Mesenteric fat pad (tissue), 1 donor: Measurements from ENCODE around the gene CHRNA4. TPM values are rescaled to one million over a fixed set of nuclear protein-coding genes. Genes with fewer than 3 reads are reported as not detected.

ENCODE experiments used
- DNase-seq: peaks from one replicate; pipeline ENCODE4 v3.0.0-alpha.2; 2020; ENCODE audit warnings: low spot score
- long read RNA-seq: library from polyadenylated mRNA; unstranded; transcript quantifications from one replicate; pipeline ENCODE4 v2.0.0, GENCODE V29; 2020
- total RNA-seq: library from RNA; stranded (reverse); fragmentation: NEBNext Ultra II Directional; extraction: Animal tissue kit (Norgen Biotek cat#: 25700); gene quantifications from one replicate; pipeline ENCODE4 v1.2.1, GENCODE V29; 2021
- donor health status: DM: yes; HTN: yes; CAD: no.

Gene CHRNA4
- total RNA-seq, result not detected
- long read RNA-seq, result 0 reads

DNA sequence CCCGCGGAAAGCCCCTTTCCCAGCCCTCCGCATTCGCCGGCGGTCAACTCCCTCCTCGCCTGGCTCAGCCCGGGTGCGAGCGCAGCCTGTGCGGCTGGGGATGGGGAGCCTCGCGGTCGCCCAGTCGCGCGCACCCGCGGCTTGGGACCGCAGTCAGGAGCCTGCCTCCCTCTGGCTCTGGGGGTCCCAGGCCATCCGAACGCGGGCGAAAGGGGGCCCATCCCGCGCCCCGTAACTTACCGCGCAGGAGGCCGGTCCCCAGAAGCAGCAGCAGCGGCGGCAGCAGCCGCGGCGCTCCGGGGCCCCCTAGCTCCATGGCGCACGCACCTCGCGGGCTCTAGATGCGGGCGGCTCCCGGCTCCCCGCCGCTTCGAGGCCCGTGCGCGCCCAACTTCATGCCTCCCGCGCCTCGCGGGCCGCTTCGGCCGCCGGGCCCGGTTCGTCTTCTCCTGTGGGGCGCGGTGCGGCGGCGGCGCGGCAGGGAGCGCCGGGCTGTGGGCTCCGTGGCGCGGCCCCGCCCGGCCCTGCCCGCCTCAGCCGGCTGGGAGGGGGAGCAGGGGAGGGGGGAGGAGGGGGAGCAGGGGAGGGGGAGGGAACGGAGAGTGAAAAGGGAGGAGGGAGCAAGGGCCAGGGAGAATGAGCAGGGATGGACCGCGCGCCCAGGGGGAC is at the start of gene CHRNA4:
Gene CHRNA4, minus strand, starts transcription at position 500 of the 669 bp plus-strand sequence. Its CDS starts 184 bp downstream, at position 316.
- no peak for DNase-seq

- DNase-seq, result no peak
Observed at GRCh38 chr20:63409834-63410435, 48.8 kb upstream of the CHRNA4 start.

GRCh38 chr20:63409066-63409833 is 48.1 kb upstream of the CHRNA4 start:
- DNase-seq, result no peak

GRCh38 chr20:63408684-63409046 is 47.5 kb upstream of the CHRNA4 start:
- DNase-seq, result no peak

- no peak for DNase-seq
Observed at GRCh38 chr20:63407928-63408683, 47.0 kb upstream of the CHRNA4 start.

DNA sequence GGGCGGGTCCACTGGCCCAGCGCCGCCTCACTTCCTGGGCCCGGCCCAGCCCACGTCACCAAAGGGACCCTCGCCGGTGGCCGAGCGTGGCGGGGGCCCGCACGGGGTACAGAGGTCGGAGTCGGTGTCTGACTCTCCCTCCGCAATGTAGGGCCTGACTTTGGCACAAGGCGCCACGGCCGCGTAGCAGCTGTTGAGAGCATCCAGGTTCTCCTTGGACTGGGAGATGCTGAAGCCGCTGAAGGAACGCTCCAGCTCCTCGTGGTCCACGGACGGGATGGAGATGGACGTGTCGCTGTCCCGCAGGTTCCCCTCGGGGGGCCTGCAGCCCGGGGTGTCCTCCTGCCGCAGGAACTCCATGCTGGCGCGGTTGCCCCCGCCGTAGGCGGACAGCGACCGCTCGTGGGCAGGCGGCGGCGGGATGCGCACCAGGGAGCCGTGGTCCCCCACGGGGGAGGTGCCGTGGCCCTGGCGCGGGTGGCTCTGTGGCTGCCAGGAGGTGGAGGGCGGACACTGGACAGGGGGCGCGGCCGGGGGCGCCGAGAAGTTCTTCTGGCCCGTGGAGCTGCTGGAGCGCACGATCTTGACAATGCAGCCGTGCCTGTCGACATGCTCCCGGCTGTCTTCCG is 45.6 kb upstream of the CHRNA4 start:
- DNase-seq, result no peak

DNA sequence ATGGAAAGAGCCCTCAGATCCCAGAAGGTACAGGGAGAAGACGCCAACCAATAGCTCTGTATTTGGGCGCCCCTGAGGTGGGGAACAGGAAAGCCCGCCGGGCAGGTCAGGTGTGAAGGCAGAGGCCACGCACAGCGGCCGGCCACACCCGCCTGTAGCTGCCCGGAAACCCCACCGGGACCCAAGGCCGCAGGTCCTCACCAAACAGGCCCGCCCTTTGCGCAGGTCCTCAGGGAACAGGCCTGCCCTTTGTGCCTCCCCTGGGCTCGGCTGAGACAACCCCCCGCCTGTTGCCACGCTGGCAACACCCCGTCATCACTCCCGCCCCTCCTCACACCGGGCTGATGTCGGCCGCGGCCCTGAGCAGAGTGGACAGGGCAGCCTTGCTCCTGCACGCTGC is 44.9 kb upstream of the CHRNA4 start:
- DNase-seq, result no peak

GRCh38 chr20:63405102-63405730 is 44.1 kb upstream of the CHRNA4 start:
- no peak for DNase-seq

- no peak for DNase-seq
Observed at GRCh38 chr20:63404129-63405085, 43.3 kb upstream of the CHRNA4 start.

GRCh38 chr20:63403403-63404105 is 42.4 kb upstream of the CHRNA4 start:
- DNase-seq, result no peak

DNA sequence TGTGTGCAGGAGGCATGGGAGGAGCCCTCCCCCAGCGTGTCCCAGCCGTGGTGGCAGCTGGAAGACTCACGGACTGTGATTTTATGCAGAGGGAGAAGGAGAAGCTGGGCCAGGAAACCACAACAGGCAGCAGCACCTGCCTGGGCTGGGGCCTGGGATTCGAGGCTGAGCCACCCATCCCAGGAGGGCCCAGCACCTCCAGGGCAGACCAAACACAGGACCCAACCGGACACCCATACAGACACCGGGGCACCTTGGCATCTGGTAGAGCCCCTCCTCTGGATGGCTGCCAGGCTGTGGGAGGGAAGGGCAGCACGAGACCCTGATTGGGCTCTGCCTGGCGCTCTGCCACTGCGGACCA is 41.7 kb upstream of the CHRNA4 start:
- no peak for DNase-seq

DNA sequence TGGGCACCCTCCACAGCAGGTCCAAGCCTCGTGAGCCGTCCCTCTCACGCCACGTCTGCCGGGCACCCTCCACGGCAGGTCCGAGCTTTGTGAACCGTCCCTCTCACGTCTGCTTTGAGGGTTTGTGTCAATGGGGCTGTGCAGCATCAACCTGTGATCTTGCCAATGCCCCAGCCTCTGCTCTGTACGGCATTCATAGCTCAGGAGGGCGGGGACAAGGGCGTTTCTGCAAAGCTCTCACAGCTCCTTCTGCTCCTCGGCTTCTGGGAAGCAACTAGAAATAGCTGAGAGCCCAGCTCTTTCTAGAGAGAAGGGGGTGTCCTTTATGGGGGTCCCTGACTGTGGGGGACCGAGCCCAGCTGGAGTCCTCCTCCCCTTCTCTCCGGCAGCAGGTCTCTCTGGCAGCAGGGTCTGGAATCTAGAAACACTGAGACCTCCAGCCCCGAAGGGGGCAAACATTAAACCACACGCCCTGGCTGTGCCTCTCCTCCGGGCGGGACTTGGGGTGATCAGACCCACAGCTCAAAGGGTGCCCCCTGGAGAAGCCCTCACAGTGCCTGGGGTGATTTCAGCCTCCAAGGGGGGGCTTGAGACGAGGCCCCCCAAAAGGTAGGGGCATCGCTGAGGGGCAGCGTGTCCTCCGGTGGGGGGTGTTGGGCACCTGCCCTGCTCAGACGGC is 41.2 kb upstream of the CHRNA4 start:
- DNase-seq, result no peak

DNA sequence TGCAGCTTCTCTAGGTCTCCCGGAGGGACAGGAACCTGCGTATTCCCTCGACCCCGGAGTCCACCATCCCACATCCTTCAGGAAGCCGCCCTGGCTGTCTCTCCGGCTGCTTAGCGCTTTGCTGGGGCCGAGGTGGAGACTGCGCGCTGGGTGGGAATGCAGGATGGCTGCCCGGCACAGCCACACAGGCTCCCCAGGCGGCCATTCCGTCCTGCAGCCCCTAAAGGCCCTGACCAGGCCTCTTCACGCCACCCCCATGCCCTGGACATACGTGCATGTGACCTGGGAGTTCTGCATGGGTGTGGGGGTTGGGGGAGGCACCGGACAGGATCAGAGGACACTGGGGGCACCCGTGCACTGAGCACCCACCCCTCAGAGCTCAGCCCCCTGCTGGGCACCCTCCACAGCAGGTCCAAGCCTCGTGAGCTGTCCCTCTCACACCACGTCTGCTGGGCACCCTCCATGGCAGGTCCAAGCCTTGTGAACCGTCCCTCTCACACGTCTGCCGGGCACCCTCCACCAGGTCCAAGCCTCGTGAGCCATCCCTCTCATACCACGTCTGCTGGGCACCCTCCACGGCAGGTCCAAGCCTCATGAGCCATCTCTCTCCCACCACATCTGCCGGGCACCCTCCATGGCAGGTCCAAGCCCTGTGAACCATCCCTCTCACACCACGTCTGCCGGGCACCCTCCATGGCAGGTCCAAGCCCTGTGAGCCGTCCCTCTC is 40.4 kb upstream of the CHRNA4 start:
- no peak for DNase-seq

GRCh38 chr20:63400486-63401210 is 39.5 kb upstream of the CHRNA4 start:
- no peak for DNase-seq

DNA sequence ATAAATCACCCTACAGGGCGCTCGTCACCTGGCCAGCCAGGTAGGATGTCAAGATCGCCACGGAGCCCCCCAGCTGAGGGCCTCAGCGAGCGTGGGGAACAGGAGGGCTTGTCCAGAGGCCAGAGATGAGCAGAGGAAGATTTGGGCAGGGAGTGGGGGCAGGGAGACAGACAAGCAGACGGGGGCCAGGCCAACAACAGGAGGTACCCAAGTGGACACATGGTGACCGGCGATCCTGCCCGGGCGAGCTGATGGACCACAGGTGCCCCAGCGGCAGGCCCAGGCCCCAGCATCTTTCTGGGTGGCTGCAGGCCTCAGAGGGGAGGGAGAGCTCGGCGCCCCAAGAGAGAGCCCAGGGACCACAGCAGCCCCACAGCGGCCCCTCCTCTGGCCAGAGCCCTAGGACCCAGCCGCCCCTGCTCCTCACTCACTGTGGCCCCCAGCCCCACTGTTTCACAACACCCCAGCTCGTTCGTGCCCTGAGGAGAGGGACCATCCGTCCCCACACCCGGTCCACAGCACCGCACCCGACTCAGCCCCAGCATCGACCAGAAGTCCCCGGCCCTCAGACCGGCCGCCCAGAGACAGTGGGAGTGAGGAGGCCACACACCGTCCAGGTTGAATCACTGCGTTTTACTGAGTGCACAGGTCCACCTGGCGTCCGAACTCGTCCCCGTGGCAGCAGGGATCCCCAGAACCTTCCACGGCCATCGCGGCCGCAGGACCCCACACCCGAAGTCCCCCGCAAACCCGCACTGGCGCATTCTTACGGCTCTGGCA is 38.6 kb upstream of the CHRNA4 start:
- DNase-seq, result no peak
